Astrocyte (in vitro differentiated cells and primary cell): ENCODE results near the gene SHANK2.

Source experiments
- CTCF ChIP-seq: IDR thresholded peaks from 2 replicates; pipeline ENCODE4 v1.5.1; 2011; ENCODE audit warnings: low read depth, mild to moderate bottlenecking, inconsistent platforms, low read length, moderate library complexity; ENCODE audit not compliant: insufficient read depth
- EZH2 ChIP-seq: IDR thresholded peaks from 2 replicates; pipeline ENCODE4 v1.6.1; 2012; ENCODE audit warnings: mild to moderate bottlenecking, low read length, inconsistent platforms; ENCODE audit not compliant: insufficient read depth

GRCh38 chr11:71204748-71205664, 47.4 kb downstream of the SHANK2 start:
- no peak for TF ChIP-seq EZH2
- no peak for TF ChIP-seq CTCF
